MM.1S (cell line): ENCODE data around the gene HMX1.

Source experiments
- DNase-seq: peaks from one replicate; pipeline ENCODE4 v3.0.0-alpha.2; 2015
- H2AFZ ChIP-seq: fragments of 300-600 bp; sonication (generic); 2 replicates; pipeline ENCODE4 v1.6.0; 2016; ENCODE audit warnings: antibody characterized with exemption, low read length
- H3F3A ChIP-seq: fragments of 300-600 bp; sonication (generic); 2 replicates; pipeline ENCODE4 v1.6.1; 2016; ENCODE audit warnings: mild to moderate bottlenecking, antibody characterized with exemption, low read length, moderate library complexity, mixed read lengths; ENCODE audit not compliant: insufficient read depth
- H3K27ac ChIP-seq: fragments of 300-600 bp; sonication (generic); 2 replicates; pipeline ENCODE4 v1.5.1; 2016; ENCODE audit warnings: mild to moderate bottlenecking, low read length
- H3K27me3 ChIP-seq: fragments of 300-600 bp; sonication (generic); replicated peaks from 2 replicates; pipeline ENCODE4 v1.6.0; 2016; ENCODE audit warnings: low read length; ENCODE audit not compliant: insufficient read depth
- H3K36me3 ChIP-seq: fragments of 300-600 bp; sonication (generic); replicated peaks from 2 replicates; pipeline ENCODE4 v1.6.1; 2016; ENCODE audit warnings: mild to moderate bottlenecking, low read length, mixed read lengths; ENCODE audit not compliant: insufficient read depth
- H3K4me1 ChIP-seq: fragments of 300-600 bp; sonication (generic); 2 replicates; pipeline ENCODE4 v1.6.1; 2016; ENCODE audit warnings: low read length, mixed read lengths
- H3K4me2 ChIP-seq: fragments of 300-600 bp; sonication (generic); 2 replicates; pipeline ENCODE4 v1.6.0; 2016; ENCODE audit warnings: low read depth, low read length
- H3K4me3 ChIP-seq: fragments of 300-600 bp; sonication (generic); 2 replicates; pipeline ENCODE4 v1.5.1; 2016; ENCODE audit warnings: low read length, mixed read lengths
- H3K79me2 ChIP-seq: fragments of 300-600 bp; sonication (generic); 2 replicates; pipeline ENCODE4 v1.6.1; 2016; ENCODE audit warnings: mixed run types, low read length, mixed read lengths
- H3K9ac ChIP-seq: fragments of 300-600 bp; sonication (generic); 2 replicates; pipeline ENCODE4 v1.6.1; 2016; ENCODE audit warnings: low read length, mixed read lengths
- H3K9me2 ChIP-seq: fragments of 300-600 bp; sonication (generic); replicated peaks from 2 replicates; pipeline ENCODE4 v1.6.1; 2016; ENCODE audit warnings: mild to moderate bottlenecking, low read length, mixed read lengths; ENCODE audit not compliant: insufficient read depth
- H3K9me3 ChIP-seq: fragments of 300-600 bp; sonication (generic); replicated peaks from 2 replicates; pipeline ENCODE4 v1.6.1; 2016; ENCODE audit warnings: mild to moderate bottlenecking, low read length, mixed read lengths; ENCODE audit not compliant: insufficient read depth
- H4K20me1 ChIP-seq: fragments of 300-600 bp; sonication (generic); 2 replicates; pipeline ENCODE4 v1.6.1; 2016; ENCODE audit warnings: mild to moderate bottlenecking, low read length, moderate library complexity, mixed read lengths; ENCODE audit not compliant: insufficient read depth
- EZH2 ChIP-seq: fragments of 300-600 bp; sonication (generic); optimal IDR thresholded peaks from 2 replicates; pipeline ENCODE3; 2017; ENCODE audit warnings: low read depth, mild to moderate bottlenecking, antibody characterized with exemption, low read length, mixed read lengths
- EZH2phosphoT487 ChIP-seq: fragments of 300-600 bp; sonication (generic); IDR thresholded peaks from 2 replicates; pipeline ENCODE4 v1.6.1; 2018; ENCODE audit warnings: antibody characterized with exemption, low read length
- TF ChIP-seq, protein P1 (sequence below): fragments of 300-600 bp; sonication (generic); IDR thresholded peaks from 2 replicates; pipeline ENCODE4 v1.5.1; 2016; ENCODE audit warnings: antibody characterized with exemption, low read length, mixed read lengths

HMX1 gene

DNA sequence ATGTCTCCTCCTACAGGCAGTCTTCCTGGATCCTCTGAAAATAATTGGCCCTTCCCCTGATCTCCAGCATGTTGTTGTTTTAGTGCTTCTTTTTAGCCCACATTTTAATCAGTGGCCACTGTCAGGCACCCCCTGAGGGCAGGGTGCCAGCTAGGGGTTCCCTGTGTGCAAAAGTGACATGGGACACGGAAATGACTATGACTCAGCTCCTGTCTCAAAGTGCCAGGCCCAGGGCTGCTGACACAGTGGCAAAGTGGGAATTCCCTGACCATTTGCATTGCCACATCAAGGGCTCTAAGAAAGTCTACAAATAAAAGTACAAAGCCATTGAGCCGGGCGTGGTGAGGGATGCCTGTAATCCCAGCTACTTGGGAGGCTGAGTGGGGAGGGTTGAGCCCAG, 24.8 kb downstream of the HMX1 start:
- Histone ChIP-seq H4K20me1 (no peaks in the 10 kb centered on the region), H3K9me3 (no peaks in the 10 kb centered on the region), H3K4me1 (no peaks in the 10 kb centered on the region), H3K36me3 (no peaks in the 10 kb centered on the region), H3K9ac (no peak overlapping the region), H3K27ac (no peak overlapping the region), H3F3A (no peaks in the 10 kb centered on the region), H3K4me2 (no peak overlapping the region), H3K79me2 (no peaks in the 10 kb centered on the region), H3K27me3 (peaks cover 89% of the 10 kb centered on the region), H2AFZ (no peak overlapping the region), H3K4me3 (no peak overlapping the region), H3K9me2 (no peaks in the 10 kb centered on the region)
- TF ChIP-seq, protein P1, sequence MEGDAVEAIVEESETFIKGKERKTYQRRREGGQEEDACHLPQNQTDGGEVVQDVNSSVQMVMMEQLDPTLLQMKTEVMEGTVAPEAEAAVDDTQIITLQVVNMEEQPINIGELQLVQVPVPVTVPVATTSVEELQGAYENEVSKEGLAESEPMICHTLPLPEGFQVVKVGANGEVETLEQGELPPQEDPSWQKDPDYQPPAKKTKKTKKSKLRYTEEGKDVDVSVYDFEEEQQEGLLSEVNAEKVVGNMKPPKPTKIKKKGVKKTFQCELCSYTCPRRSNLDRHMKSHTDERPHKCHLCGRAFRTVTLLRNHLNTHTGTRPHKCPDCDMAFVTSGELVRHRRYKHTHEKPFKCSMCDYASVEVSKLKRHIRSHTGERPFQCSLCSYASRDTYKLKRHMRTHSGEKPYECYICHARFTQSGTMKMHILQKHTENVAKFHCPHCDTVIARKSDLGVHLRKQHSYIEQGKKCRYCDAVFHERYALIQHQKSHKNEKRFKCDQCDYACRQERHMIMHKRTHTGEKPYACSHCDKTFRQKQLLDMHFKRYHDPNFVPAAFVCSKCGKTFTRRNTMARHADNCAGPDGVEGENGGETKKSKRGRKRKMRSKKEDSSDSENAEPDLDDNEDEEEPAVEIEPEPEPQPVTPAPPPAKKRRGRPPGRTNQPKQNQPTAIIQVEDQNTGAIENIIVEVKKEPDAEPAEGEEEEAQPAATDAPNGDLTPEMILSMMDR: no peak
- no peak for TF ChIP-seq EZH2
- TF ChIP-seq EZH2phosphoT487: no peak
- no peak for DNase-seq

DNA sequence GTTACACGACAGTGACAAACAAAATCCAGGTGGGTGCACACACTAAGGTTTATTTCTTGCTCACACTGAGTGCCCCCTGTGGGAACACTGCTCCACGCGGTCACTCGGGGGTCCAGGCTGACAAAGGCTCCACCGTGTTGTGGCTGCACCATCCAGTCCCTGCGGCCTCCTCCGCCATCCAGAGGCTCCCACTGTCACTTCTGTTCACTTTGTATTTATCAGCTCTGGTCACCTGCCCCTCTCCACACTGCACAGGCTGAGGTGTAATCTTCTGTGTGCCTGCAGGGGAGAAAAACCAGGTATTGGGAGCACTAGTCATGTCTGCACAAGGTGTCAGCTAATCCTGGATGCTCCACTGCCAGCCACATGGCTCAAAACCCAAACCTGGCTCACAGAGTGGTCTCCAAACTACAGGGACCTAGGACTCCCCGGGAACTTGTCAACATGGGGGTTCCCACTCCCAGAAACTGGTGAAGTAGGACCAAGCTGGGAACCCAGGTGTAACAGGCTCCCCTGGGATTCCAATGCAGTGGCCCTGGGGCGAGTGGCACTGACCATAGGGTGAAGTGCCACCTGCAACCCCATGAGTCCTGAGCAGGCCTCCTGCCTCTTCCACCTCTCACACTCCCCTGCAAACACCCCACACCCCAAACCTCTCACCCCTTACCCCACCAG, 25.5 kb downstream of the HMX1 start:
- no peak overlapping the region for H2AFZ ChIP-seq
- peaks cover 82% of the 10 kb centered on the region for H3K27me3 ChIP-seq
- H3F3A ChIP-seq: no peaks in the 10 kb centered on the region
- no peak overlapping the region for H3K27ac ChIP-seq
- TF ChIP-seq EZH2phosphoT487 (no peak), EZH2 (no peak)
- TF ChIP-seq, protein P1: no peak
- no peaks in the 10 kb centered on the region for H3K9me3 ChIP-seq
- no peaks in the 10 kb centered on the region for H3K4me1 ChIP-seq
- no peak overlapping the region for H3K4me3 ChIP-seq
- H3K79me2 ChIP-seq: no peaks in the 10 kb centered on the region
- H3K9me2 ChIP-seq: no peaks in the 10 kb centered on the region
- no peak for DNase-seq
- no peaks in the 10 kb centered on the region for H4K20me1 ChIP-seq
- no peak overlapping the region for H3K9ac ChIP-seq
- no peak overlapping the region for H3K4me2 ChIP-seq
- no peaks in the 10 kb centered on the region for H3K36me3 ChIP-seq

DNA sequence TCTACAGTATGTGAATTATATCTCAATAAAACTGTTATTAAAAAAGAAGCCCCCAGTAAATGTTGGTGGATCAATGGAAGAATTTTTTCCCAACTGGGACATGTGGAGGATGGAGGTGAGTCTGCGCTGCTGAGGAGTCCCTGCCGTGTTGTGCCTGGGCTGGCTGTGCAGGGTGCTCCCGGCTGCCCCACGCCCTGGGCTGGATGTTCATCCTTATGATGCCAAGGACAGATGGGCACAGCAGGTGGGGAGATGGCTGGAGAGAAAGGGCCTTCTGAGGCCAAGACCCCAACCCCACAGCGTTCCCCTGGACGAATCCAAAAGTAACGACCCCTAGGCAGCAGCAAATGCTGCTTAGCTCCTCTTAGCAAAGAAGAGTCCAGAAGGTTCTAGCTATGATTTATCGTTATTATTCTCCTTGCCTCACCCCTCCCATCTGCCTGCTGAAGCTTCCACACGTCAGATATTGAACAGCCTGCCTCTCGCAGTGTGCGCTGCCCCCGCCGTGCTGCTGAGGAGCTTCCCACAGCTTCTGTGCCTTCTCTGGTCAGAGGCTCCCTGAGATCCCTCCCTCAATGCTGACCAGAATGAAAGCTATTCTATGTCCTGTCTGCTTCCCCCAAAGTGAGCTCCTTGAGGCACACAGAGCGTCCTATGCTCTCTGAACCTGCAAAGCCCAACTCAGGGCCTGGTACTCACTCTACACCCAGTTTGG, 26.5 kb downstream of the HMX1 start:
- TF ChIP-seq EZH2: no peak
- TF ChIP-seq, protein P1: no peak
- no peak for TF ChIP-seq EZH2phosphoT487

More for the DNA sequence above, 26.5 kb downstream of the HMX1 start:
- DNase-seq: no peak
- Histone ChIP-seq H3K27me3 (peaks cover 72% of the 10 kb centered on the region), H3K27ac (no peak overlapping the region), H2AFZ (no peak overlapping the region), H4K20me1 (no peaks in the 10 kb centered on the region), H3K4me2 (no peak overlapping the region), H3K4me3 (no peak overlapping the region), H3K9me2 (no peaks in the 10 kb centered on the region), H3K9ac (no peak overlapping the region), H3K36me3 (no peaks in the 10 kb centered on the region), H3K4me1 (no peaks in the 10 kb centered on the region), H3K9me3 (no peaks in the 10 kb centered on the region), H3F3A (no peaks in the 10 kb centered on the region), H3K79me2 (no peaks in the 10 kb centered on the region)
